OCI-M1 (cell line): ENCODE measurements around the gene FHIT.
"Not testable (repeated sequence)": the region's sequence is repeated elsewhere in the genome, so short reads cannot be mapped to it uniquely, and the experiment has no call there.

ENCODE experiments used
- DNase-seq: peaks from one replicate; lab custom pipeline; 2025; lab: John Stamatoyannopoulos, UW

FHIT gene

GRCh38 chr3:61111825-61112224 lies 139.4 kb downstream of the FHIT start:
- no peak for DNase-seq

DNA sequence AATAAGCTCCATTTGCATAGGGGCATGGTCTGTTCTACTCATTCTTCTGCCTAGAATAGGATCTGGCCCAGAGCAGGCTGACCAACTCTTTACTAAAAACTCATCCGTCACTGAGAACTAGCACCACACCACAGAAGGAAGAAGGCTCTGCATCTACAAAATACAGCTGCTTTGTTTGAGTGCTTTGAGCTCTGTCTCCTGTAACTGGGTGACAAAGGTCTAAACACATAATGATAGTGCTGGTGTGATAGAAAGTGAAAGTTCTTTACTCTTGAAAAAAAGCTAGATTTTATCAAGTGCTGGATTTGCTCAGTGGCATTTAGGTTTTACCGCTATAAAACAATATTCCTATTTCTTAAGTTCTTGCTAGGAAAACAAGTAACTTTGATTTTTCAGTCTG lies 140.7 kb downstream of the FHIT start:
- peak; percentile 59 for DNase-seq

GRCh38 chr3:61108247-61109019 lies 142.8 kb downstream of the FHIT start:
- no peak for DNase-seq

- DNase-seq: no peak
These were observed 156.6 kb downstream of the FHIT start for GRCh38 chr3:61094608-61095007.

DNA sequence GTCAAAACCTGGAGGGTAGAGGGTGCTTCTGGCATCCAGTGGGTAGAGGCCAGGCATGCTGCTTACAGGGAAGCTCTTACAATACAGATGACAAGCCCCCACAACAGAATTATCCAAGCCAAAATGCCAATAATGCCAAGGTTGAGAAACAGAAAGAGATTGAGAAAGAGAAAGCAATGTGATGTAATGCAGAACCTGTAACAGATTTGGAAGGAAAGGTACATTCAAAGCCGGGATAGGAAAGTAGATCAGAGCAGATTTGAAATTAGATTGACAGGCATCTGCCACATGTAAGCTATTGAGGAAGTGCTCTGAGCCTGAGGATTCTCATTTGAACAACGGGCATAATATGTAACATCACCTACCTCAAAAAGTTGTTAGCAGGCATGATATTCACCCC lies 157.9 kb downstream of the FHIT start:
- DNase-seq: no peak

GRCh38 chr3:61092870-61093269 lies 158.4 kb downstream of the FHIT start:
- no peak for DNase-seq

- DNase-seq: peak; percentile 38
These were observed 160.7 kb downstream of the FHIT start for GRCh38 chr3:61090389-61091169.

- DNase-seq: no peak
These were observed 163.8 kb downstream of the FHIT start for GRCh38 chr3:61087465-61087864.

GRCh38 chr3:61081554-61081953 lies 169.7 kb downstream of the FHIT start:
- DNase-seq: no peak

DNA sequence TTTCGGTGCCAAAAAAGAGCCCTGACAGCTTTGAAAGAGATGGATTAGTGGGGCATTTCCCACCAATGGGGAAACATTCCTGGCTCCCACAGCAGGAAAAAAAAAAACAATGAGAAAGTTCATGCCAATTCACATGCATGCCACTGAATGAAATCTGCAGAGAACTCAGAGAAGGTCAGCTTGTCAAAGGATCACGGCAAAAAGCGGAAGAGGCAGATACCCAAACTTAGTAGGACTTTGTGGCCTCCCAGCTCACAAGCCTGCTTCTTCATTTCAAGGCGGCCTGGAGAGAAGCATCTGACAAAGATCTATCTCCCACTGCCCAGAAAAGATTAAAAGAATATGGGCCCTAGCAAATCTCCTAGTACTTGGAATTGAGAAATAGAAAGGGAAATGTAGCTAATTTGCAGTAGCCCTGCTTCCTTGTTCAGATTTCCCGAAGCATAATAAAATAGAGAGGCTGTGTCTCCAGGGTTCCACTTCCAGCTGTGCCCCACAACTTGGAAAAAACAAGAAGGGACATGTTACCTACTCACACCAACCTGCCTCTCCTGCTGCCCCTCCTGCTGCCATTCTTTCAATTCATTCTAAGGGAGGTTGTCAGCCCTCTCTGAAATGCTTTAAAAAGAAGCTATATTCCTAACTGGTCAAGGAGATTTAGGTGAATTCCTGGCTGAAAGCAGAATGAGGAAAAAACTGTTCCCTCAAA lies 170.4 kb downstream of the FHIT start:
- DNase-seq: no peak

DNA sequence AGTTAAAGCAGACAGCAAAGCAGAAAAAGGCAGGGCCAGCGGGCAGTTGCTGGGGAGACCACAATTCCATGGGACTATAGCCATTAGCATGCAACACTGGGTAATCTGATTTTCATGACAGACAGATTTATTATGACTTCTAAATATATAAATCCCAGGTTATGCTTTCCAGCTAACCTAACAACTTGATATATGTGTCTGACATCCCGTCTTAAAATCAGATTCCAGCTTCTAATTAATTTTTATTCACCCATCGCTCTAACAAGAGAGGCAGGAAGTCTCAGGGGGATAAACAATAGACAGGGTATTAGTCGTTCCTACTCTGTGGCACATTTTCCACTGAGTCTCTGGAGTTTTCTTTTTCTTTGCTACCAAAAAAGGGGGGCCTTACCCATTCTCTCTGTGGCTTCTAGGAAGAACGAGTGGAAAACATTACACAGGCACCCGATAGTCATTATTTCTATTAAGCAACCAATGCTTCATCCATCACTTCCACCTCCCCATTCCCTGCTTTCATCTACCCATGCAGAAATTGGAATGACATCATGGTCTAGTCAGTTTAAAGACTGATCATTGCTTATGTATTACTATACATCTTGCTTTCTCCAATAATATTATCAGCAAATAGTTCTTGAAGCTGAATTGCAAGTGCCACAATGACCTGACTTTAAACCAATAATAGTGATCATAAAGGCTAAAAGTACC lies 173.1 kb downstream of the FHIT start:
- DNase-seq: no peak

GRCh38 chr3:61077551-61077950 lies 173.7 kb downstream of the FHIT start:
- DNase-seq: no peak

GRCh38 chr3:61074783-61075182 lies 176.5 kb downstream of the FHIT start:
- no peak for DNase-seq

DNA sequence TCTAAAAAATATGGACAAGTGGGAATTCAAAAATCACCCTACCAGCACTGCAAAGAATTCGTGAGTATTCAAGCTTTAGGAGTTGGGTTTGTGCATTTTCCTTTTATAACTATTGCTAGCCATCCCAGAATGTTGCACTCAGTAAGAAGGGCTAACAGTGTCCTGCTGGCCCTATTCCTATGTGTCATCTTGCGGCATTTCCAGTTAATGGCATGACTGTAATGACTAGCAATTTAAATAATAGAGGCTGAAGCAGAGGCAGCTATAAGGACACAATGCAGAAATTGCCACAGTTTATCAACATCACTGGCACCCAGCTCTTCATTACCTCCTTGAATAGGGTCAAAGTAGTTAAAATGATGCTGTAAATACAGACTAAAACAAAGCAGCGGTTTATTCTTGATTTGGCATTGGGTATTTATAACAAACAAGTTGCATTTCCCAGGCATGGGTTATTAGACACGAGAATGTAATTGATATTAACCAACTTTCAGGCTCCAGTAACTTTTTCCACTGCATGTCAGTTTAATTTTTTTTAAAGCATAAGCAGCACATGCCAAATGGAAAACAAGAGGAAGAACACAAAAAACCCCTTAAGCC lies 177.6 kb downstream of the FHIT start:
- no peak for DNase-seq

DNA sequence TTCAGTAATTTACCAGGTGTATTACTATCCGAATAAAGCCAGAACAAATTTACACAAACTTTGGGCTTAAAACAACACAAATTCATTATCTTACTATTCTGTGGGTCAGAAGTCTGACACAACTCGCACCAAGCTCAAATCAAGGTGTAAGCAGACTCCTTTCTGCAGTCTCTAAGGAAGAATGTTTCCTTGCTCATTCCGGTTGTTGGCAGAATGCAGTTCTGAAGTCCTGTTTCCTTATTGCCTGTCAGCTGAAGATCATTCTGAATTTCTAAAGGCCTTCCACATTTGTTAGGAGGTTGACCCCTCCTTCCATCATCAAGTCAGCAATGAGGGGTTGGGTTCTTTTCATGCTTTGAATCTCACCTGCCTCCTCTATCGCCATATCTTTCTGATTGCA lies 183.2 kb downstream of the FHIT start:
- no peak for DNase-seq

DNA sequence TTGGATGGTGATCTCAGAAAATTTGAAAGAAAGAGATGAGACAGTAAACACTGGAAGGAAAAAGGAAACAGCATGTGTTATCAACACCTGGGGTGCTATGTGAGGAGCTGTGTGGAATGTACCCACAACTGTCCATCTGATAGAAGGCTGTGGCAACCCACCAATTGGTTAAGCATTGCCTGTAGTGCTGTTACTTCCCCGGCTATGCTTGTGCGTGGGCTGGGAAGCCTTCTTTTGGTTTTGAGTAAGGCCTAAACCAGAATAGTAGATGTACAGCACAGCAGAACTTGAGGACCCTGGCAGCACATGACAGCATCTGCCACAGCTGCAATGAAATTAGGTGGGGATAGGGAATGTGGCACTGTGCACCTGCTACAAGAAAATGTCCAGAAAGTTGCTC lies 184.5 kb downstream of the FHIT start:
- DNase-seq: no peak

- not testable (repeated sequence) for DNase-seq
These were observed 185.0 kb downstream of the FHIT start for GRCh38 chr3:61066222-61066621.

DNA sequence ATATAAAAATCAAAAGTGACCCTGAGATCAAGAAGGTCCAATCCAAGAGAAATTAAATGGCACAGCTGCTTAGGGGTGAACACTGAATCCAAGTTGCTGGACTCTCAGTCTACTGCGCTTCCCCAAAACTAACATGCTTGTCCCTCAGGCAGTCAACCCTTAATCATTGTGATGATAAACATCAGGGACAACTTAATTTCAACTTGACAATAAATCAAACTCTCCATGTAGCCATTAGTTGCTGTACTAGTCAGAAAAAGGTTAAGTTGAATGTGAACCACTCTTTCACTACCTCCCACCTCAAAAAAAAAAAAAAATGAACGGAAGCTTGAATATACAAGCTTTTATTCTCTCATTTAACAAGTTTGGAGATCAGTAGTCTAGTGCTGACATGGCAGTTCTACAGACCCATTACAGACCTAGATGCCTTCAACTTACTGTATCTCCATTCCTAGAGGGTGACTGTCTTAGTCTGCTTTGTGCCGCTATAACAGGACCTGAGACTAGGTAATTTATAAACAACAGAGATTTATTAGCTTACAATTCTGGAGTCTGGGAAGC lies 185.7 kb downstream of the FHIT start:
- DNase-seq: no peak

- DNase-seq: peak; percentile 46
These were observed 190.0 kb downstream of the FHIT start for GRCh38 chr3:61061092-61061723.

GRCh38 chr3:61060411-61060861 lies 190.8 kb downstream of the FHIT start:
- peak; percentile 75 for DNase-seq

- peak; percentile 6 for DNase-seq
These were observed 192.4 kb downstream of the FHIT start for GRCh38 chr3:61058836-61059235.
